Transverse colon (tissue), 4 donors: ENCODE data around the gene NCKAP5.

Source experiments
- EP300 ChIP-seq: sonication (generic); formaldehyde crosslinking; IDR thresholded peaks from one replicate; pipeline ENCODE4 v1.6.1; 2017; ENCODE audit warnings: antibody characterized with exemption, low read depth
- POLR2AphosphoS5 ChIP-seq, 3 donors: sonication (generic); formaldehyde crosslinking; IDR thresholded peaks; one replicate each; pipeline ENCODE4 v1.6.1; 2016; ENCODE audit warnings: antibody characterized with exemption in 3 of 3
- TF ChIP-seq, protein P1 (sequence below), 5 experiments: fragments of 200-600 bp in 3 of 5; fragments of 450-650 bp in 2 of 5; sonication (generic) in 3 of 5; IDR thresholded peaks; 1 replicate in 2 of 5; 2 replicates in 3 of 5; pipeline ENCODE4 v1.5.1; 2016 to 2017; ENCODE audit warnings: antibody characterized with exemption in 5 of 5, inconsistent platforms in 3 of 5, mild to moderate bottlenecking in 2 of 5, moderate library complexity in 1 of 5

GRCh38 chr2:133525090-133525489 lies 43.2 kb downstream of the NCKAP5 start:
- TF ChIP-seq, protein P1, sequence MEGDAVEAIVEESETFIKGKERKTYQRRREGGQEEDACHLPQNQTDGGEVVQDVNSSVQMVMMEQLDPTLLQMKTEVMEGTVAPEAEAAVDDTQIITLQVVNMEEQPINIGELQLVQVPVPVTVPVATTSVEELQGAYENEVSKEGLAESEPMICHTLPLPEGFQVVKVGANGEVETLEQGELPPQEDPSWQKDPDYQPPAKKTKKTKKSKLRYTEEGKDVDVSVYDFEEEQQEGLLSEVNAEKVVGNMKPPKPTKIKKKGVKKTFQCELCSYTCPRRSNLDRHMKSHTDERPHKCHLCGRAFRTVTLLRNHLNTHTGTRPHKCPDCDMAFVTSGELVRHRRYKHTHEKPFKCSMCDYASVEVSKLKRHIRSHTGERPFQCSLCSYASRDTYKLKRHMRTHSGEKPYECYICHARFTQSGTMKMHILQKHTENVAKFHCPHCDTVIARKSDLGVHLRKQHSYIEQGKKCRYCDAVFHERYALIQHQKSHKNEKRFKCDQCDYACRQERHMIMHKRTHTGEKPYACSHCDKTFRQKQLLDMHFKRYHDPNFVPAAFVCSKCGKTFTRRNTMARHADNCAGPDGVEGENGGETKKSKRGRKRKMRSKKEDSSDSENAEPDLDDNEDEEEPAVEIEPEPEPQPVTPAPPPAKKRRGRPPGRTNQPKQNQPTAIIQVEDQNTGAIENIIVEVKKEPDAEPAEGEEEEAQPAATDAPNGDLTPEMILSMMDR (IDR thresholded peaks at IDR 0.05) = no peak
- TF ChIP-seq EP300 (no peak), POLR2AphosphoS5 (IDR thresholded peaks at IDR 0.05) (no peak)
